ENCODE results near the gene ZFAND3.

DNA sequence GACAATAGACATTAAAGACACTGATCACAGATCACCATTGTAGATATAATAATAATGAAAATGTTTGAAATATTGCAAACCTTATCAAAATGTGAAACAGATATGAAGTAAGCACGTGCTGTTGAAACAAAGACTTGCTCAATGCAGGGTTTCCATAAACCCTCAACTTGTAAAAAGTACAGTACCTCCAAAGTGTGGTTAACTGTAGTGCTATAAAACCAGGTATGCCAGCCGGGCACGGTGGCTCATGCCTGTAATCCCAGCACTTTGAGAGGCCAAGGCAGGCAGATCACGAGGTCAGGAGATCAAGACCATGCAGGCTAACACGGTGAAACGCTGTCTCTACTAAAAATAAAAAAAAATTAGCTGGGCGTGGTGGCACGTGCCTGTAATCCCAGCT lies 96.6 kb downstream of the ZFAND3 start:
- no peak for TF ChIP-seq POLR2AphosphoS5 (IDR thresholded peaks at IDR 0.05)
- TF ChIP-seq, protein P1, sequence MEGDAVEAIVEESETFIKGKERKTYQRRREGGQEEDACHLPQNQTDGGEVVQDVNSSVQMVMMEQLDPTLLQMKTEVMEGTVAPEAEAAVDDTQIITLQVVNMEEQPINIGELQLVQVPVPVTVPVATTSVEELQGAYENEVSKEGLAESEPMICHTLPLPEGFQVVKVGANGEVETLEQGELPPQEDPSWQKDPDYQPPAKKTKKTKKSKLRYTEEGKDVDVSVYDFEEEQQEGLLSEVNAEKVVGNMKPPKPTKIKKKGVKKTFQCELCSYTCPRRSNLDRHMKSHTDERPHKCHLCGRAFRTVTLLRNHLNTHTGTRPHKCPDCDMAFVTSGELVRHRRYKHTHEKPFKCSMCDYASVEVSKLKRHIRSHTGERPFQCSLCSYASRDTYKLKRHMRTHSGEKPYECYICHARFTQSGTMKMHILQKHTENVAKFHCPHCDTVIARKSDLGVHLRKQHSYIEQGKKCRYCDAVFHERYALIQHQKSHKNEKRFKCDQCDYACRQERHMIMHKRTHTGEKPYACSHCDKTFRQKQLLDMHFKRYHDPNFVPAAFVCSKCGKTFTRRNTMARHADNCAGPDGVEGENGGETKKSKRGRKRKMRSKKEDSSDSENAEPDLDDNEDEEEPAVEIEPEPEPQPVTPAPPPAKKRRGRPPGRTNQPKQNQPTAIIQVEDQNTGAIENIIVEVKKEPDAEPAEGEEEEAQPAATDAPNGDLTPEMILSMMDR (IDR thresholded peaks at IDR 0.05 in 8 of 11, conservative IDR thresholded peaks at IDR 0.05 in 3 of 11) = no peak

All from spleen (tissue), 7 donors.